NOMO-1 treated with dmso at 0.1 percent for 144 hours (cell line): ENCODE data around the gene NOVA2.

Experiments
- DNase-seq: peaks from one replicate; lab custom pipeline; 2025; ENCODE audit not compliant: unreplicated experiment; lab: John Stamatoyannopoulos, UW

Gene NOVA2, protein sequence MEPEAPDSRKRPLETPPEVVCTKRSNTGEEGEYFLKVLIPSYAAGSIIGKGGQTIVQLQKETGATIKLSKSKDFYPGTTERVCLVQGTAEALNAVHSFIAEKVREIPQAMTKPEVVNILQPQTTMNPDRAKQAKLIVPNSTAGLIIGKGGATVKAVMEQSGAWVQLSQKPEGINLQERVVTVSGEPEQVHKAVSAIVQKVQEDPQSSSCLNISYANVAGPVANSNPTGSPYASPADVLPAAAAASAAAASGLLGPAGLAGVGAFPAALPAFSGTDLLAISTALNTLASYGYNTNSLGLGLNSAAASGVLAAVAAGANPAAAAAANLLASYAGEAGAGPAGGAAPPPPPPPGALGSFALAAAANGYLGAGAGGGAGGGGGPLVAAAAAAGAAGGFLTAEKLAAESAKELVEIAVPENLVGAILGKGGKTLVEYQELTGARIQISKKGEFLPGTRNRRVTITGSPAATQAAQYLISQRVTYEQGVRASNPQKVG

DNA sequence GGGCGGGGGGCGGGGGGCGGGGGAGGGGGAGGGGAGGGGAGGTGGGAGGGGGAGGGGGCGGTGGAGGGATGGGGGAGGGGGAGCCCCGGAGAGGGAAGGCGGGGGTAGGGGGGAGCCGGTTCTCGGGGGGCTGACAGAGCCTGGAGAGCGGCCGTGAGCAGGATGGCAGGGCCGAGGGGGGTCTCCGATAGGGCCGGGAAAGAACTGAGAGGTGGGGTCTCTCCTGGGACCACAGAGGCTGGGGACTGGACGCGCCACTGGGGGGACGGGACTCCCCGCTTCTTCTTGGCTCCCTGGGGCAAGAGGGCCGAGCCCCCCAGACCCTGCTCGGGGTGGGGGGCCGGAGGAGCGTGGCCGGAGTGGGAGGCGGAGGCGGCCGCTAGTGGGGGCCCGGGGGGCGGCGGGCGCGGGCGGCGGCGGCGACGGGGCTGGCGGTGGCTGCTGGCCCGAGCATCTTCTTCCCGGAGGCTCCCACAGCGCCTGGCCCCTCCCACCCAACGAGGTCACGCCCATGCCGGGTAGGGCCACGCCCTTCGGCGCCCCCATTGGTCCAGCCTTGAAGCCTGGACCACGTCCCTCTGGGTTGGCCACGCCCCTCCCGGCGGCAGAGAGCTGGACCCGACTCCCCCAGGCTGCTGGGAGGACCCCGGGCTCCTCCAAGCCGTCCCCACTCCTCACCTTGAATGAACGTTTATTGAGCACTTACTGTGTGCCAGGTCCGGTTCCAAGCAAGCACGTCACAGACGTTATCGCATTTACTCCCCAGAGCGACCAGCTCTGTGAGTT is at the start of gene NOVA2:
TSS of gene NOVA2 (minus strand) at position 313 of the 786 bp plus-strand sequence. CDS start 514 bp downstream, outside the sequence.
- no peak for DNase-seq

DNA sequence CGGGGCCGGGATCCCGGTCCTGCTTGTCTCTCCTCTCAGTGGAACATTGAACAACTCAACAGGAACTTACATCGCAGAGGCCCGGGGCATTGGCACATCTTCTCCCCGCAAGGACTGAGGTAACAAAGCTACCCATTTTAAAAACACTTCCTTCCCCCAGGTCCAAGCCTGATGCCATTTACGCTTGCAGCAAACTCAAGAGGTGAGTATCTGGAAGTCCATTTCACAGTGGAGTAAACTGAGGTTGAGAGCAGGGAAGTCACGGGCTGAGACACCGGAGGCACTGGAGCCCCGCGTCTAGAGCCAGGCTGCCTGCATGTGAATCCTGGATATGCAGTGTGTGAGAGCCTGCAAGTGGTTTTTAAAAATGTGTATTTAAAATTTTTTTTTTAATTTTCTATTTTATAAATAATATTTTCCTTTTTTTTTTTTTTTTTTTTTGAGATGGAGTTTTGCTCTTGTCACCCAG is 49.7 kb upstream of the NOVA2 start:
- DNase-seq = no peak

DNA sequence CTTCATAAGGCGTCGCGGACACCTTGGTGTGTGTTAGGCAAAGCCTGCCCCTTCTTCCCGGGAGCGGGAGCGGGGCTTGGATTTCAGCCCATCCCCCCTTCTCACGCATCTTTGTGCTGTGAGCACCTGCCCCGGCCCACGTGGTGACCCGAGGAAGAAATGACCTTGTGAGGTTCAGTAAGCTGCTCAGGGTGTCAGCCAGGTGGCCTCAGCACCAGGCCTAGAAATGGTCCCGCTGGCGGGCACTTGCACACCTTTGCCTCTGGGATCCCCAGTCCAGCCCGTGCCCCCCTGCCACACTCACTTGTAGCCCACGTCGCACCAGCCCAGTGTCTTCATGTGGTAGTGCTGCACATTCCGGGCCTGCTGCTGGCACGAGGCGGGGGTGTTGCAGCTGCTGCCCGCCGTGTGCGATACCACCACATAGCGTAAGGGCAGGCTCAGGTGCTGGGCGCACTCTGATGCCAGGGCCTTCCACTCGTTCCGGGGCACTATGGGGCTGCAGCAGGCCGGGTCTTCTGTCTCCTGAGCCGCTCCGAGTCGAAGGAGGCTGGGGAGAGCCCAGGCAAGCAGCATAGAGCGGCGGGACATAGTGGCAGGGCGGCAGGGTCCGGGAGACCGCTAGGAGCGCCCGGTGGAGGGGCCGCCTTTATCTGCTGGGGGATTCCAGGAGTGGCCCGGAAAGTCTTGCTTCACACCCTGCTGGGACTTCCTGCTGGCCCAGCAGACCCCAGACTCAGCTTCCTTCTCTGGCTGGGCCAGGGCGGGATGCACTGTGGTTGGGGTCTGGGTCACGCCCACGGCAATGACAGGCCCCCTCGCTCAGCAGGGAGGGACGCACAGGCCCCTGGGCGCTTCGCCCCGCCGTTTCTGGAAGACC is 49.0 kb upstream of the NOVA2 start, which contains the start of gene PGLYRP1:
TSS of gene PGLYRP1 (minus strand) at position 623 of the 880 bp plus-strand sequence. CDS start at position 591, 32 bp downstream.
- DNase-seq = no peak

DNA sequence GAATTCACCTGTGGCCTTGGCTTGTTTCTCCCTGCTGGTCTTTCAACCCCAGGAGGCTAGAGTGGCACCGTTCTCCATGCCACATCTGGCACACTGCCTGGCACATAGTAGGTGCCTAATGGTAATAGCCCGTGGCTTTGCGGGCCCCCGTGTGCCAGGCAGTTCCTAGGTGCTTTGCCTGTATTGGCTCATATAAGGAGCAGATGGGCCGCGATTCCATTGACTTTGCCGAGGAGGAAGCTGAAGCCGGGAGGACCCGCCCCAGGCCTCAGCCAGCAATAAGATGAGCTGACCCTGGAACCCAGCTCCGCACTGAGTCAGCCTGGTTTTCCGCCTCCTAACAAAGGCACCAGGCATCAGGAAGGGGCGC is 48.4 kb upstream of the NOVA2 start:
- no peak for DNase-seq

DNA sequence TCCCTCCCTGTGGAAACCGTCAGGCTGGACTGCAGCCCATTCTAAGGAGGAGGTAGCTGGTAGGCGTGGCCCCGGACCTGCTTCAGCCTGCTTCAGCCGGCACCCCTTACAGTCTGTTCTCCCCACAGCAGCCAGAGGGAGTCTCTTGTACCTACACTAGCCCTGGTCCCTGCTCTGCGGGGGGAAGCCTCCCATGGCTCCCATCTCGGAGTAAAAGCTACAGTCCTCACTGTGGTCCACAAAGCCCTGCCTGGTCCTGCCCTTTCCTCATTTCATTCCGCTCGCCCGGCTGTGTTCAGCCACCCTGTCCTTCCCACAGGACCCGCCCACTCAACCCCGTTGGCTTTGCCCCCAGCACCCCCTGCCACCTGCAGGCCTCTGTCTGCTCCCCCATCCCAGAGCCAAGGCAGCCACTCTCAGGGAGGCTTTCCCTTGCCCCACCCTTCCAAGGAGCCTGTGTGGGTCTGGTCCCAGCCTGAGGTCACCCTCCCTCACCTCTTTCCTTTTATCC is 47.9 kb upstream of the NOVA2 start:
- DNase-seq = no peak

DNA sequence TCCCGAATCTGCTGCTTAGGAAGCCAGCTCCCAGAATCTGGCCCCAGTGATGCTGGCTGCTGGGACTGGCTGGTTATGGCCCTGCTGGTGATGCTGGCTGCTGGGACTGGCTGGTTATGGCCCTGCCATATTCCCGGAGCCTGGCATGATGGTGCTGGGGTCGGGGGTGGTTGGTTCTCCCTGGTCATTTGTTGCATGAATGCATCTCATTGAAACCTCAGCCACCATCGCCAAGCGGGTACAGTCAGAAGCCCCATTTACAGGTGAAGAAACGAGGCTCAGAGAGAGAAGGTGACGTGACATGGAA is 47.1 kb upstream of the NOVA2 start:
- no peak for DNase-seq

DNA sequence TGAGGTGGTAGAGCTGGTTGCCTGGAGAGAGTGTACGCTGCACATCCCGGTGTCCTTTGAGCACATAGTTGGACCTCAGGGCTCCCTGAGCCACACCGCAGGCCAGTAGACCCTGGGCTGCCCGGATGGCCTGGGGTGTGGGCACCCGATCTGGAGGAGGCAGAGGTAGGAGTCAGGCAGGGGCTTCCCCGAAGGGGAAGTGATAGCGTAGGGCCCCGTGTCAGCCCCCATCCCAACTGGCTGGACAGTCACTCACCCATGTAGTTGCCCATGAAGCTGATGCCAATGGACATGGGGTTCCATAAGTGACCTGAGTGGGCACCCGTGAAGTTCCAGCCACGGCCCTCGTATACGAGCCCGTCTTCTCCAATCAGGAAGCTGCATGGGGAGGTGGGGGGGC is 45.6 kb upstream of the NOVA2 start:
- no peak for DNase-seq

DNA sequence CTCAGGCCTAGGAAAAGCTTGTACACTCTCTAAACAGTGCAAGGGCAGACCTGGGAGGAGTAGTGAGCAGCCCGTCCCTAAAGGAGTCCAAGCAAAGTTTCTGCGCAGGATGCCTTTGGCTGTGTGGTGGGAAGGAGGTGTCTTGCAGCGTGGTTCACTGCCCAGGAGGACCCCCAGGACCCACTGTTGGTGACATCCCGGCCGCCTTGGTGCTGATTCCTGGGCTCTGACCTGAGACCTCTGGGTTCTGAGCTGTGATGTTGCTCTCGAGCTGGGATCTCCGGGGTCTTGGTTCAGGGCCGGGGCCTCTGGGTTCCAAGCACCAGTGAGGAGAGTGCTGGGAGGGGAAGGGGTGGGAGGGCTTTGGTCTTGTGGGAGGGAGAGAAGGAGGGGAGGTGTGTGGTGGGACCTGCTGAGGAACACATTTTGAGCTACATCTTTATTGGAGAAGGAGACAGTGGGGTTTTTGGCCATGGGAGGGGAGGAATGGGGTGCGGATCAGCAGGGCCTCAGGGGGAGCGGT is 45.1 kb upstream of the NOVA2 start:
- no peak for DNase-seq

DNA sequence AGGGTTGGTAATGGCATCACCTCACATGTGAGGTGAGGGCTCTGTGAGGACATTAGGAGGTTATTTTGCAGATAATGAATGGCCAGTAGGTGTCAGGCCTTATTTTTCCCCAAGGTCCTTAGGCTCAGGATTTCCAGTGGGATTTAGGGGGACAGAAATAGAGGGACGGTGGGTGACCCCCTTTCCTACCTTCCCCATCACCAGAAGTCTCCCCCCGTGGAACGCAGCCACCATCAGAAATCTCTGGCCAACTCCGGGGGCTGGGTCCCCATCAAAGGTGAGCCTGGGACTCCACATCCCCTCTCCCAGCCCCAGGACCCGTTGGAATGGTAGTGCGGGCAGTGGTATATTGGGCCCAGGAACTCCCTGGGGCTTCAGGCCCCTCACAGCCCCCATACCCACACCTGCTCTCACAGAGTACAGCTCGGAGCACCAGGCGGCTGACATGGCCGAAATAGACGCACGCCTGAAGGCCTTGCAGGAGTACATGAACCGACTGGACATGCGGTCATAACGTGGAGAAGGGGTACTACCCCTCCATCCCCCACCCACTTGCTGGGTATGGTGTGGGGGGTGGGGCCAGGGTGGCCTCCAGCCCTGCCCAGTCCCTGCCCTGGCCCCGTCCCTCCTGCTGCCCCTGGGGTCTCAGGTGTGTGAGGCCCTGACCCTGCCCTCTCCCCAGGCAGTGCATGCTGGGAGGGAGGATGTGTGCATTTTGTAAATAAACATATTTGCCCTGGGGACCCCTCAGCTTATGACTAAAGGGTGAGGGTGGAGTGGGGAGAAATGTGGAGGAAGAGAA is 44.4 kb upstream of the NOVA2 start:
- DNase-seq = no peak

DNA sequence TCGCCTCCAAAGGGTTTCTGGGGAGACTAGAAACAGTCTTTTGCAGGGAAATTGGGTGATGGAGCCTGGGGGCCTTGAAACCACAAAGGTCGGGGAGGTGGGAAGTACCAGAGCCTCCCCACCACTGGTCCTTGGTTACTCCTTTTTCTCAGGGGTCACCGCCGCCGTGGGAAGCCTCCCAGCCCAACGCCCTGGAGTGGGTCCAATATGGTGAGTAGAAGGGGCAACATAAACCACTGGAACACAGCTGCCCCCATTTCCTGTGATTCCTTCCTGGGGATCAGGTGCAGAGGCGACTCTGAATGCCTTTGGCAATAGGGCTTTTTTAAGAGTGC is 43.4 kb upstream of the NOVA2 start:
- no peak for DNase-seq

DNA sequence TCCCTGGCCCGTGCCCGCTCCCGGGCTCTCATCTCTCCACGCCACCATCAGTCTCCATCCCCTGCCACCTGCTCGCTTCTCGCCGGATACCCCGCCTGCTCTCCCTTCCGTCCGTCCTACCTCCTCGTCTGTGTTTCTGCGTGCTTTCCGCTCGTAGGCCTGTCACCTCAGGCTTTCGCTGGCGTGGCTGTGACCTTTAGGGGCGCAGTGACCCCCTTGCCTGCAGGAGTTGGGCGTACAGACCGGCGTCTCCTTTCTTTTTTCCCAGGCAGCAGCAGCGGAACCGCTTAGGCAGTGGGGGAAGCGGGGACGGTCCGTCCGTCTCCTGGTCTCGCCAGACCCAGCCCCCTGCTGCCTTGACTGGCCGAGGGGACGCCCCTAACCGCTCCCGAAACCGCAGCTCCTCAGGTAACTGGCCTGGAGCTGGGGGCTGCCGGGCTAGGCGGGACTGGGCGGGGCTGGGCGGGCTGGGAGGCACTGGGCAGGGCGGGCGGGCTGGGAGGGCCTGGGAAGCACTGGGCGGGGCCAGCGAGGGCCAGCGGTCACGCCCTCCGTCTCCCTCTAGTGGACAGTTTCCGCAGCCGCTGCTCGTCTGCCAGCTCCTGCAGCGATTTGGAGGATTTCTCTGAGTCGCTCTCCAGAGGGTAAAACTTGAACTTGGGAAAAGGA is 42.9 kb upstream of the NOVA2 start:
- no peak for DNase-seq

DNA sequence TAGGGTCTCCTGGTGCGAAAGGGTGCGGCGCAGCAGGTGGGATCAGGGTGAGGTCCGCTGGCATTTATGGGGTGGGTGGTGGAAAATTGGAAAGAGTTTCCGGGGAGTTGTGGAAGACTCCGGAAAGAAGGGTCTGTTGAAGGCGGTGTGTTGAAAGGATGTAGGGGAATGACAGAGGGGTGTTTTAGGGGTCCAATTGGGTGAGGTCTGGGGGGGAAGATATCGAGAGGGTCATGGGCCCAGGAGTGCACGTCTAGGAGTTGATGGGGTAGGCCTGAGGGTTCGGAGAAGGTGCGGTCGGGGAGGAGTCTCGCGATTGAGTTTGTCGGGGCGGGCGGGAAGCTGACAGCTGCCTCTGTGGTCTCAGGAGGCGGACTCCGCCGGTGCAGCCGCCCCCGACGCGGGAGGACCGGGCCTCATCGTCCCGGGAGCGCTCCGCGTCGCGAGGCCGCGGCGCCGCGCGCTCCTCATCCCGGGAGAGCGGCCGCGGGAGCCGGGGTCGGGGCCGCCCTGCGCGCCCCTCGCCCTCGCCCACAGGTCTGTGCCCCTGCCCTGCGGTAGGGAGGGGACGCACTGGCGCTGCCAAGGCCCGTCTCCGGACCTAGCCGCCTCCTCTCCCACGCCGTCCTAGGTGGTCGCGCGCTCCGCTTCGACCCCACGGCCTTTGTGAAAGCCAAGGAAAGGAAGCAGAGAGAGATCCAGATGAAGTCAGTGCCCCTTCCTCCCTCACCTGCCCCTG is 42.2 kb upstream of the NOVA2 start:
- DNase-seq = no peak

DNA sequence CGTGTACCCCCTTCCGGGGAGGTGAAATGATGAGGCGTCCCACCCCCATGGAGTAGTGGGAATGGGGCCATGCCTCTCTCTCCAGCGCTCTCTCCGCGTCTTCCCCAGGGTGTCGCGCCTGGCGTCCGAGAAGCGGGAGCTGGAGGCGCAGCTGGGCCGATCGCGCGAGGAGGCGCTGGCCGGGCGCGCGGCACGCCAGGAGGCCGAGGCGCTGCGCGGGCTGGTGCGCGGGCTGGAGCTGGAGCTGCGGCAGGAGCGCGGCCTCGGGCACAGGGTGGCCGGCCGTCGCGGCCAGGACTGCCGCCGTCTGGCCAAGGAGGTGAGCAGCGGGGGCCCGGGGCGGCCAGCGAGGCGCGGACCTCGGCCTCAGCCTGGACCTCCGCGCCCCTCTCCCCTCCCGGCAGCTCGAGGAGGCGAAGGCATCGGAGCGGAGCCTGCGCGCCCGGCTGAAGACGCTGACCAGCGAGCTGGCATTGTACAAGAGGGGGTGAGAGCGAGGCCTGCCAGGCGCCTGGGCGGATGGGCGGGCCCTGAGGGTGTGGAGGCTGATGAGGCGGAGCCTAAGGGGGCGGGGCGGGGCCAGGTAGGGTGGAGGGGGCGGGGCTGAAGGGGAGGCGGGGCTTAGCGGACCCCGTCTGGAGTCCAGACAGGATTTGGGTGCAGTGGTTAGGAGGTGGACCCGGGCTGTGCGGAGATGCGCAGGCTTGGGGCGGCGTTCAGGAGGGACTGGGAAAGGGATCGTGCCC is 41.4 kb upstream of the NOVA2 start:
- no peak for DNase-seq

DNA sequence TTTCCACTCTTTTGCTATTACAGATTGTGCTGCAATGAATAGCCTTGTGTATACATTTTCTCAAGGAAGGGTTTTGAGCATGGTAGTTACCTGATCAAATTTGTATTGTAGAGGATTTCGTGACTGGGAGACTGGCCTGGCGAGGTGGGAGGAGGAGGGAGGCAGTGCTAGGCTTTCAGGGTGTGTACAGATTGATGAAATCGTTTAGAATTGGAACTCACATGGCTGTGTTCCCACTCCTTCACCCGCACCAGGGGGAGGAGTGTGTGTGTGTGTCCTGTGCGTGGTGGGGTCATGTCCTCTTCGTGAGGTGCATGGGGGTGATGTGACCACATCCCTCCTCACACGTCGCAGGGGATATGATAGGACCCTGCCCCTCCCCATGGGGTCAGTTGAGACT is 40.9 kb upstream of the NOVA2 start:
- DNase-seq = no peak

DNA sequence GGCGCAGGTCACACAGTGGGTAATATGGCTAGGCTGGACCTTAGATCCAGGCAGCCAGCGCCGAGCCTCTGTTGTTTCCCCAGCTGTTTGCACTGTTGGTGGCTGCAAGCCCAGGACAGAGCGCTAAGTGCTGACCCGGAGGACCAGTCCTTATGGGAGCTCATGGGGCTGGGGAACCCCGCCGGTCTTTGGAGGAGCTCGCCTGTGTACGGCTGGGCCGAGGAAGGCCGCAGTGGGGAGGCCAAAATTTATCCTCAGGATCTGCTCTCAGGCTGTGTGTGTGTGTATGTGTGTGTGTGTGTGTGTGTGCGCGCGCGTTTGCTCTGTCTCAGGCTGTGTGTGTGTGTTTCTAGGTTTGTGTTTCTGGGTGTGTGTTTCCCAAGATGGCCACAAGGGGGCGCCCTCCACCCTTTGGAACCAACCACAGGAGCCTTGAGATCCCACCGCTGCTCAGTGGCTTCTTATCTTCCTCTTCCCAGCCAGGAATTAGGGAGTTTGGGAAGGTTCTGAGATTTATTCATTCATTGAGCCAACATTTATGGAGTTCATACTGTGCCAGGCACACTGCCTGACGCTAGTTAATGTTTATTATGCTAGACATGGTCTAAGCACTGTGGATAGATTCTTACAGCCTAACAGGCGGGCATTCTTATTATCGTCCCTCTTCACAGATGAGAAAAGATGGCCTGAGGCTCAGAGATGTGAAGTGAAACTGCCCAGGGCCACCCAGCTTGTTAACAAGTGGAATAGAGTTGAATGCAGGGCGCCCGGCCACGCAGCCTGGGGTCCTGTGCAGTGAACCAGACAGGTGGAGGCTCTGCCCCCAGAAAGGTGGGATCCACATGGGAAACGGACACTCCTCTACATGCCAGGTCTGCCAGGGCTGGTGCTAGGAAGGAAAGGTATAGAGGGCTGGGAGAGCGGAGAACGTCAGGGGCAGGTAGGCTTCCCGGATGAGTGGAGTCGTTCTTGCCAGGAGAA is 36.2 kb upstream of the NOVA2 start:
- no peak for DNase-seq

DNA sequence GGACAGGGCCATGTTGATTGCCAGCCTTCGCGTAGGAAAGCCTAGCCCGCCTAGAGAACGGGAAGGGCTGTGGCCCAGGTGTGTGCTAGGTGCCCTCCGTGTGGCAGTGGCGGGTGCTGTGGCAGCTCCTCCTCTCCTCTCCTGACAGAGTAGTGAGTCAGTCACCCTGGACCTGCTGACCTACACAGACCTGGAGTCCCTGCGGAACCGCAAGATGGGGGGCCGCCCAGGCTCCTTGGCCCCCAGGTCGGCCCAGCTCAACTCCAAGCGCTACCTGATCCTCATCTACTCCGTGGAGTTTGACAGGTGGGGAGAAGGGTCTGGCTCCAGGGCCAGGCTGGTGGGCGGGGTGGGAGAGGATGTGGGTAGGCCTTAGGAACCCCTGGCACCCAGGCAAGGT is 32.7 kb upstream of the NOVA2 start:
- no peak for DNase-seq

DNA sequence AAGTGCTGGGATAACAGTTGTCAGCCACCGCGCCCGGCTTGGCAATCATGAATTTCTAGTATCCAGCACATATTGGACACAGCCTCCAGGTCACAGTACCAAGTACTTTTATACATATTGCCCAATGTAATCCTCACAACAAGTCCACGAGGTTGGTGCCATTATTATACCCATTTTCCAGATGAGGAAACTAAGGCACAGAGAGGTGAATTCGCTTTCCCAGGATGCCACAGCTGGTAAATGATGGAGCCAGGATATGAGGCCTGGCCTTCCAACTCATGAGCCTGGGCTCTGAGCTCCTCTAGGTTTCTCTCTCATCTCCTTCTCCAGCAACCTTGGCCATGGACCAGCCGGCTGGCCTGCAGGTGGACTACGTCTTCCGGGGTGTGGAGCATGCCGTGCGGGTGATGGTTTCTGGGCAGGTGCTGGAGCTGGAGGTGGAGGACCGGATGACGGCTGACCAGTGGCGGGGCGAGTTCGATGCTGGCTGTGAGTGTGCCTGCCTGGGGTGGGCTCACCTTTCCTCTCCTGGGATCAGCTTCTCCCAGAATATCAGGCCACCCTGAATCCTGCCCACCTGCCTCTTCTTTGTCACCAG is 29.1 kb upstream of the NOVA2 start:
- DNase-seq = no peak
